Muscle of arm (tissue), 12 donors: ENCODE data around the gene NIT2. TPM values are rescaled to one million over a fixed set of nuclear protein-coding genes. Genes with fewer than 3 reads are reported as not detected.

Source experiments
- DNase-seq: peaks from one replicate; pipeline ENCODE4 v3.0.0-alpha.2; 2013
- polyA plus RNA-seq, 12 donors: library from polyadenylated mRNA; unstranded; fragments of 120-200 nt; gene quantifications; one replicate each; pipeline ENCODE4 v1.2.1, GENCODE V29; 2013; ENCODE audit not compliant: insufficient read length in 12 of 12

NIT2 gene
- polyA plus RNA-seq, 12 donors, result 22.0 to 44.4 (median 29.3) TPM; not detected in 1

- DNase-seq, result no peak
Measured at GRCh38 chr3:100386437-100387074, 52.0 kb downstream of the NIT2 start.

- DNase-seq, result no peak
Measured at GRCh38 chr3:100389025-100389424, 54.5 kb downstream of the NIT2 start.

- DNase-seq, result no peak
Measured at GRCh38 chr3:100395679-100396431, 61.3 kb downstream of the NIT2 start.

DNA sequence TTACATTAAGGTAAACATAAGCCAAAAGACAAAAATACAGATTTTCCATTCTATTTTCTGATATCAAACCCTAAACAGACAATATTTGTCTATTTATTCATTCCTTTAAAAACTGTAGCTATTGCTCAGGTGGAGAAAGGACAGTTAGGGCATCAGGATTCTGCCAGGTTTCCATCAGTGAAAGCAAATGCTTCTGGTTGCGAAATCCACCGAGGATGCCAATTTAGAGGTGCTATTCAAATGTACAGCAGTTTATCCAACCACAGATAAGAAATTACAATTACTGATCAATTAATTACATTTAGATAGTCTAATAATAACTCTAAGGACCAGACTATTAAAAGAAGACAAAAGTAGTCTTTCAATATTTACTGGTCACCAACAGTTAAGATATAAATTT, 62.4 kb downstream of the NIT2 start:
- DNase-seq, result no peak

DNA sequence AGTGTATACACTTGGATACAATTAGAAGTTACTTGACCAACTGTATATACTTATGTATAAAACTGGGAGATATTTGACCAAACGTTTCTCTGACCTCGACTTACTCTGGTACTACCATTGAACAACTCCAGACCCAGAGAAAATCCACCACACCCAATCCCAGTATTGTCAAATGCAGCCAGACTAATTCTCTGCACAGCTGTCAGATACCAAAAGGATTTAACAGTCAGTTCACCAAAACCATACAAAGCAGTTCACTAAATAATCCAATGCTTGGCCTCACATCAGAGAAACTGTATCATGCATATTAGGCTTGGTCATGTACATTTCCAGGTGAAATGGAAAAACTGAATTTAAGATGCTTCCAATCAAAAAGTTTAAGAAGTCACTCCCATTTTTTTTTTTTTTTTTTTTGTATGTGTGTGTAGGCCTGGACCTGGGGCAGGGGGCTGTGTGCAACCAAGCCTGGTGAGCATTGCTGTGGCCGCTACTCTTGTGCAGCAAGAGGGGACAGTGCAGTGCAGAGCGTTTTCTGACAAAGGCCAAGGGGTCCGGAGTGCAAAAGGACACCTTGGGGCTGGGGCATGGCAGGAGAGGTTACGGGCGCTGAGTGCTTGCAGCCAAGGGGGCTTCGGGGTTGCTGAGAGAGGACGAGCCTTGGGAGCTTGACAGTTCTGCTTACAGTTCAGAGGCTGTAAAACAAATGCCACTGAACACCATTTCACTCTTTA, 64.9 kb downstream of the NIT2 start:
- DNase-seq, result no peak

- no peak for DNase-seq
Measured at GRCh38 chr3:100400419-100400779, 65.8 kb downstream of the NIT2 start.

DNA sequence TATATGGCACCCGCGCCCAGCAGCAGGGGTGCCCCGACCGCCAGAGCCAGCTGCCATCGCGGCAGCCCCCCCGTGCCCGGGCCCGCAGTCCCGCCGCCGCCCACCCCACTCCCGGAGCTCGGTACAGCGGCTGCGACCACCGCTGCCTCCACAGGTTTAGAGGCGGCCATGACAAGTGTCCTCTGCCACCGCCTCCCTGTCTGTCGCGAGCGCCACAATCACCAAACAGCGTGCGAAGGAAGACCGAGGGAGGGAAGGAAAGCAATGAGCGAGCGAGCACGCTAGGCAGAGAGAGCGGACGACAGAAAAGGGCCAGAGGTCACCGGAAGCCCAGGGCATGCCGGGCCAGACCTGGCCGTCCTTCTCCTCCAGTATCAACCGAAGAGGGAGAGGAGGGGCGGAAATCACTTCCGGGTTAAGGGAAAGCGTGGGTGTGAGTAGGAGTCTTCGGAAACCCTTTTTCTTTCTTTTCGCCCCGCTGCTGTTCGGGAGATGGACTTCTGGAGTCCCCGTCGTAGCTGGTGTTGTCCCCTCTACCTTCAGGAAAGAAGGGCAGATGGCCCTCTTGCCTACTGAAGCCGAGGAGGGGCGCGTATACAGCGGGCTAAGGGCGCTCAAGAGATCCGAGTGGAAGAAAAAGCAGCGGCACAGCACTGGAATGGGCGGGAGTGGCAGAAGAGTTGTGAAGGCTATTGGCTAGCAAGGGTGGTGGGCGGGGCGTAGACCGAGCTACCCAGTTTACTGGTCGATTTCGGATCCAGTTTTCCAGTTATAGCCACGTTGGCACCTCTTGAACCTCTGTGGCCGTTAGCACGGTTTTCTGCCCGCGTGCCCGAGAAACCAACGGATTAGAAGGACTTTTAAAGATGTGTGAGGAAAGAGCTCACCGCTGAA, 66.5 kb downstream of the NIT2 start, which contains the start of the genes LNP1 and TOMM70:
LNP1 (plus strand) TSS at position 760 of the 894 bp plus-strand sequence. CDS start 28,191 bp downstream, outside the sequence.
TOMM70 (minus strand) TSS at position 310 of the 894 bp plus-strand sequence; CDS start at position 170, 140 bp downstream.
- DNase-seq, result peak; percentile 97

DNA sequence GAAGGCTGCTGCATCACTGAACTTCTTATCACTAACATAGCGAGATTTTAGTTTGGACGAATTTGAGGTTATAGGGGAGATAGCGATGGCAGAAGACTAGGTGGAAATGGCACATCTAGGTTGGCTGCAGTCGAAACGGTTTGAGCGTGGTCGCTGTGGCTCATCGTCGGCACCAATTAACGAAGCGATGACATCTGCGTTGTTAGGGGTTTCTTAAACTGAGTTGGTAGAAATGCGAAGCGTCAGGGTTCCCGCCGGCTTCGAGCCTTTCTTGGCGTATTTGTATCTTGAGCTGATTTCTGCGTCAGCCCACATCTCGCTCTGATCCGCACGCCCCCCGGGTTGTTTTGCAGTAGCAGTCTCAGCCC, 67.1 kb downstream of the NIT2 start:
- no peak for DNase-seq

- peak; percentile 74 for DNase-seq
Measured at GRCh38 chr3:100402256-100402655, 67.7 kb downstream of the NIT2 start.

GRCh38 chr3:100402891-100403290, 68.3 kb downstream of the NIT2 start:
- DNase-seq, result no peak

GRCh38 chr3:100403362-100404249, 69.0 kb downstream of the NIT2 start:
- DNase-seq, result no peak

GRCh38 chr3:100404250-100404548, 69.6 kb downstream of the NIT2 start:
- DNase-seq, result no peak

GRCh38 chr3:100407164-100407563, 72.6 kb downstream of the NIT2 start:
- no peak for DNase-seq

- DNase-seq, result no peak
Measured at GRCh38 chr3:100407977-100408532, 73.5 kb downstream of the NIT2 start.

Other genes with a start within 250 kb of the NIT2 start
- 100 to 1,000 TPM in 2 of 12 donors, 10 to 100 TPM in 9, not detected in 1; 55.9 to 104 (median 65.0) TPM for gene FILIP1L, start 220.3 kb upstream of the NIT2 start, polyA plus RNA-seq
- gene TBC1D23, start 73.8 kb upstream of the NIT2 start, polyA plus RNA-seq, result 10 to 100 TPM in 11 of 12 donors, not detected in 1; 31.7 to 45.6 (median 38.2) TPM
- gene TOMM70, start 66.3 kb downstream of the NIT2 start, polyA plus RNA-seq, result 10 to 100 TPM in 11 of 12 donors, not detected in 1; 48.2 to 77.6 (median 64.3) TPM
- gene LNP1, start 66.8 kb downstream of the NIT2 start, polyA plus RNA-seq, result 1 to 10 TPM in 11 of 12 donors, not detected in 1; 4.7 to 7.8 (median 7.0) TPM
- gene TMEM45A, start 157.9 kb downstream of the NIT2 start, polyA plus RNA-seq, result 10 to 100 TPM in 11 of 12 donors, not detected in 1; 14.1 to 50.3 (median 20.5) TPM